Osteoblast (primary cell): ENCODE measurements around the gene SIGLEC10. TPM values are rescaled to one million over a fixed set of nuclear protein-coding genes. Genes with fewer than 3 reads are reported as not detected.

Experiments used
- DNase-seq: peaks from one replicate; pipeline ENCODE4 v3.0.0; 2011; ENCODE audit warnings: low spot score, mixed read lengths; ENCODE audit not compliant: insufficient read length; ENCODE audit errors: missing footprints
- H2AFZ ChIP-seq: 2 replicates; pipeline ENCODE4 v1.6.0; 2011; ENCODE audit warnings: mild to moderate bottlenecking, low read length
- H3K27ac ChIP-seq: 2 replicates; pipeline ENCODE4 v1.5.1; 2011; ENCODE audit warnings: mild to moderate bottlenecking, low read depth, low read length, moderate library complexity
- H3K27me3 ChIP-seq: 2 replicates; pipeline ENCODE4 v1.6.0; 2012; ENCODE audit warnings: mild to moderate bottlenecking, control low read depth, inconsistent platforms, low read length, moderate library complexity; ENCODE audit not compliant: insufficient read depth
- H3K36me3 ChIP-seq: 2 replicates; pipeline ENCODE4 v1.5.1; 2011; ENCODE audit warnings: mild to moderate bottlenecking, low read length, control low read depth, moderate library complexity; ENCODE audit not compliant: insufficient read depth
- H3K4me1 ChIP-seq: 2 replicates; pipeline ENCODE4 v1.5.1; 2011; ENCODE audit warnings: mild to moderate bottlenecking, low read length, control low read depth, moderate library complexity; ENCODE audit not compliant: insufficient read depth
- H3K4me2 ChIP-seq: 2 replicates; pipeline ENCODE4 v1.6.0; 2011; ENCODE audit warnings: mild to moderate bottlenecking, low read length; ENCODE audit not compliant: insufficient read depth
- H3K4me3 ChIP-seq: fragments of 200-600 bp; sonication (generic); 3 replicates; pipeline ENCODE4 v1.5.1; 2012; ENCODE audit warnings: mild to moderate bottlenecking, low read length, inconsistent platforms; ENCODE audit not compliant: insufficient read depth
- H3K79me2 ChIP-seq: 2 replicates; pipeline ENCODE4 v1.6.0; 2012; ENCODE audit warnings: mild to moderate bottlenecking, low read length, control low read depth, inconsistent platforms; ENCODE audit not compliant: insufficient read depth
- H3K9me3 ChIP-seq: 2 replicates; pipeline ENCODE4 v1.5.1; 2011; ENCODE audit warnings: low read depth, low read length, control low read depth
- H4K20me1 ChIP-seq: 2 replicates; pipeline ENCODE4 v1.6.0; 2012; ENCODE audit warnings: mild to moderate bottlenecking, low read length, control low read depth; ENCODE audit not compliant: insufficient read depth
- total RNA-seq: library from RNA; depleted of rRNA; stranded (reverse); fragments of >200 nt; gene quantifications from 2 replicates; pipeline ENCODE4 v1.2.3, GENCODE V29; 2012
- TF ChIP-seq, protein P1 (sequence below): IDR thresholded peaks from 2 replicates; pipeline ENCODE4 v1.5.1; 2011; ENCODE audit warnings: mild to moderate bottlenecking, low read depth, low read length, moderate library complexity; ENCODE audit errors: extremely low read depth

Gene SIGLEC10
- total RNA-seq, 1 donor, result not detected

DNA sequence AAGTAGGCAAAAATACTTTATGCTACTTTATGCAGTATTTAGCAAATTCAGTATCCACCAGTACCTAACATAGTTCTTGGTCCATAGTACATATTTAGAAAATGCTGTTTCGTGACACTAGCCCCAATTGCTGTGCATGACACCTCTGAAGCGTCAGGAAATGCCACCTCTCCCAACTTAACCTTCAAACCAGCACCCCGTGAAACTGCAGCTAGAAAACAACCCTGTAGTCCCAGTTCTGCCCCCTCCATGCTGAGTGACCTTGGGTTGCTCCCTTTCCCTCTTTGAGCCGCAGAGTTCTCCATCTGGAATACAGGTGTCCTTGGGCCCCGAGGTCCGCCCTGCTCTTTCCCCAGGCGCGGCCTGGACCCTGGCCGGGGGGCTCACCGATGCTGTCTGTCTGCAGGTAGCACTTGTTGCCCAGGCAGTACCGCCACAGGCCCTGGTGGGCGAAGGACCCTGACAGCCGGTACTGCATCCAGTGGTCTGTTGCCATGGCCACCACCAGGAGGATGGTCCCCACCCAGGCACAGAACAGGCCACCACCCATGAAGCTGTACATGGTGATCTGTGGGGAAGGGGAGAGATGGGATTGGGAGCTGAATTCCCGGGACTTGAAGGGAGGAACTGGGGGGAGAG is 30.4 kb downstream of the SIGLEC10 start:
- no peaks in the 10 kb centered on the region for H3K9me3 ChIP-seq
- H3K79me2 ChIP-seq, result no peaks in the 10 kb centered on the region
- TF ChIP-seq, protein P1, sequence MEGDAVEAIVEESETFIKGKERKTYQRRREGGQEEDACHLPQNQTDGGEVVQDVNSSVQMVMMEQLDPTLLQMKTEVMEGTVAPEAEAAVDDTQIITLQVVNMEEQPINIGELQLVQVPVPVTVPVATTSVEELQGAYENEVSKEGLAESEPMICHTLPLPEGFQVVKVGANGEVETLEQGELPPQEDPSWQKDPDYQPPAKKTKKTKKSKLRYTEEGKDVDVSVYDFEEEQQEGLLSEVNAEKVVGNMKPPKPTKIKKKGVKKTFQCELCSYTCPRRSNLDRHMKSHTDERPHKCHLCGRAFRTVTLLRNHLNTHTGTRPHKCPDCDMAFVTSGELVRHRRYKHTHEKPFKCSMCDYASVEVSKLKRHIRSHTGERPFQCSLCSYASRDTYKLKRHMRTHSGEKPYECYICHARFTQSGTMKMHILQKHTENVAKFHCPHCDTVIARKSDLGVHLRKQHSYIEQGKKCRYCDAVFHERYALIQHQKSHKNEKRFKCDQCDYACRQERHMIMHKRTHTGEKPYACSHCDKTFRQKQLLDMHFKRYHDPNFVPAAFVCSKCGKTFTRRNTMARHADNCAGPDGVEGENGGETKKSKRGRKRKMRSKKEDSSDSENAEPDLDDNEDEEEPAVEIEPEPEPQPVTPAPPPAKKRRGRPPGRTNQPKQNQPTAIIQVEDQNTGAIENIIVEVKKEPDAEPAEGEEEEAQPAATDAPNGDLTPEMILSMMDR, result no peak
- no peak overlapping the region for H3K4me3 ChIP-seq
- no peaks in the 10 kb centered on the region for H3K36me3 ChIP-seq
- no peak overlapping the region for H3K27ac ChIP-seq
- no peak overlapping the region for H2AFZ ChIP-seq
- no peaks in the 10 kb centered on the region for H4K20me1 ChIP-seq
- H3K4me2 ChIP-seq, result no peak overlapping the region
- DNase-seq, result no peak
- no peaks in the 10 kb centered on the region for H3K4me1 ChIP-seq
- H3K27me3 ChIP-seq, result no peaks in the 10 kb centered on the region

DNA sequence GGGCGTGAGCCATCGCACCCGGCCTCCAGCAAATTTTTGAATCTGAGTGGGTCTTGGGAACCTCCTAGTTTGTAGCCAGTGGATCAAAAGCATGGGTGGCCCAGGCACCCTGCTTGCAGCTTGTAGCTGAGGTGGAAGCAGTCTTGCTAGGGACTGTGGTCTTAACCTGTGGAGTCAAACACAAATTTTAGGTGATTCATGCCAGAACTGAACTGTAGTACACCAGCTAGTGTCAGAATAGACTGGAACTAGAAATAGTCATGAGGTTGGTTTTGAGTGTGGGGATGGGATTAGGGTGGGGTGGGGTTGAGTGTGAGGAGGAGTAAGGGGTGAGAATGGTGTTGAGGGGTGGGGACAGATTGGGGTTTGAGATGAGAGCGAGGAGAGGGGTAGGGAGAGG is 35.4 kb downstream of the SIGLEC10 start:
- no peak overlapping the region for H2AFZ ChIP-seq
- no peaks in the 10 kb centered on the region for H3K9me3 ChIP-seq
- H3K27me3 ChIP-seq, result no peaks in the 10 kb centered on the region
- no peak overlapping the region for H3K27ac ChIP-seq
- no peak overlapping the region for H3K4me3 ChIP-seq
- H3K4me2 ChIP-seq, result no peak overlapping the region
- no peaks in the 10 kb centered on the region for H3K79me2 ChIP-seq
- no peak for DNase-seq
- H3K36me3 ChIP-seq, result no peaks in the 10 kb centered on the region
- H3K4me1 ChIP-seq, result no peaks in the 10 kb centered on the region
- H4K20me1 ChIP-seq, result no peaks in the 10 kb centered on the region
- TF ChIP-seq, protein P1, result no peak

DNA sequence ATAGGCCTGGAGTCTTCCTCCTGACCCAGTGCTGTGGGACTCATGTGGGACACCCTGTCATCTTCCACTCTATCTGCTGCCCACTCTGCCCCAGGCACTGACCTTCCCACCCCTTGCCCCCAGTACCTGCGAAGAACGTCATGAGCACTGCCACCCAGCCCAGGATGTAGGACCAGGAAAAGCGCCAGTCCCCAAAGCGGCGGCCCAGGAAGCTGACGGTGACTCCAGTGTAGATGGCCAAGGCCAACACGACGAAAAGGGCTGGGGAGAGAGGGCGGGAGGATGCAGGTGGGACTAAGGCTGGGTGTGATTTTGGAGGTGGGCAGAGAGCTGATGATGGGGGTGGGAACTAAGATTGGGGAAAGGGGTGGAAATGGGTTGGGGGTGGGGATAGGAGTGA is 37.1 kb downstream of the SIGLEC10 start:
- no peaks in the 10 kb centered on the region for H3K79me2 ChIP-seq
- TF ChIP-seq, protein P1, result no peak
- H3K27ac ChIP-seq, result no peak overlapping the region
- no peaks in the 10 kb centered on the region for H3K9me3 ChIP-seq
- no peaks in the 10 kb centered on the region for H3K27me3 ChIP-seq
- H3K4me2 ChIP-seq, result no peak overlapping the region
- no peaks in the 10 kb centered on the region for H3K36me3 ChIP-seq
- no peak overlapping the region for H2AFZ ChIP-seq
- H3K4me3 ChIP-seq, result no peak overlapping the region
- DNase-seq, result no peak
- H3K4me1 ChIP-seq, result no peaks in the 10 kb centered on the region
- no peaks in the 10 kb centered on the region for H4K20me1 ChIP-seq

DNA sequence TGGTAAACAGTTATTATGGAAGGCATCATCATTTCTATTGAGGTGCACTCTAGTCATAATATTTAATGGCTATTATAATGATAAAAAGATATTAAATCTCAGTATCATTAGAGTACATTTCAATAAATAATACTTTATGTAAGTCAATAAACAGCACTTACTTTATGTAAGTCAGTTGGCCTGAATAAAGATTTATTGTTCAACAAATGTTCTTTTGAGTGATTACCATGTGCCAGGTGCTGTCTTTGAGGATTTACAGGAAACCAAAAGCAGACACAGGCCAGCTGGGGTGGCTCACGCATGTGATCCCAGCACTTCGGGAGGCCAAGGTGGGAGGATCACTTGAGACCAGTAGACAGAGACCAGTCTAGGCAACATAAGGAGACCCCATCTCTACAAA is 40.0 kb downstream of the SIGLEC10 start:
- DNase-seq, result no peak
- Histone ChIP-seq H3K36me3 (no peaks in the 10 kb centered on the region), H3K4me3 (no peak overlapping the region), H3K27me3 (no peaks in the 10 kb centered on the region), H2AFZ (no peak overlapping the region), H3K4me1 (no peaks in the 10 kb centered on the region), H3K4me2 (no peak overlapping the region), H4K20me1 (no peaks in the 10 kb centered on the region), H3K79me2 (no peaks in the 10 kb centered on the region), H3K9me3 (no peaks in the 10 kb centered on the region), H3K27ac (no peak overlapping the region)
- TF ChIP-seq, protein P1, result no peak
